Left renal pelvis (tissue), 4 donors: Measurements from ENCODE around the gene BRSK2. TPM values are rescaled to one million over a fixed set of nuclear protein-coding genes. Genes with fewer than 3 reads are reported as not detected.

Experiments used
- DNase-seq, 4 donors: peaks; one replicate each; pipeline ENCODE4 v3.0.0-alpha.2; 2013; ENCODE audit warnings: low read depth in 4 of 4, low spot score in 3 of 4
- polyA plus RNA-seq, 4 donors: library from polyadenylated mRNA; unstranded; fragments of 120-200 nt; gene quantifications; one replicate each; pipeline ENCODE4 v1.2.1, GENCODE V29; 2013; ENCODE audit not compliant: insufficient read length in 4 of 4

BRSK2 gene
- polyA plus RNA-seq, 4 donors, result 0.64 to 1.1 (median 0.89) TPM

DNA sequence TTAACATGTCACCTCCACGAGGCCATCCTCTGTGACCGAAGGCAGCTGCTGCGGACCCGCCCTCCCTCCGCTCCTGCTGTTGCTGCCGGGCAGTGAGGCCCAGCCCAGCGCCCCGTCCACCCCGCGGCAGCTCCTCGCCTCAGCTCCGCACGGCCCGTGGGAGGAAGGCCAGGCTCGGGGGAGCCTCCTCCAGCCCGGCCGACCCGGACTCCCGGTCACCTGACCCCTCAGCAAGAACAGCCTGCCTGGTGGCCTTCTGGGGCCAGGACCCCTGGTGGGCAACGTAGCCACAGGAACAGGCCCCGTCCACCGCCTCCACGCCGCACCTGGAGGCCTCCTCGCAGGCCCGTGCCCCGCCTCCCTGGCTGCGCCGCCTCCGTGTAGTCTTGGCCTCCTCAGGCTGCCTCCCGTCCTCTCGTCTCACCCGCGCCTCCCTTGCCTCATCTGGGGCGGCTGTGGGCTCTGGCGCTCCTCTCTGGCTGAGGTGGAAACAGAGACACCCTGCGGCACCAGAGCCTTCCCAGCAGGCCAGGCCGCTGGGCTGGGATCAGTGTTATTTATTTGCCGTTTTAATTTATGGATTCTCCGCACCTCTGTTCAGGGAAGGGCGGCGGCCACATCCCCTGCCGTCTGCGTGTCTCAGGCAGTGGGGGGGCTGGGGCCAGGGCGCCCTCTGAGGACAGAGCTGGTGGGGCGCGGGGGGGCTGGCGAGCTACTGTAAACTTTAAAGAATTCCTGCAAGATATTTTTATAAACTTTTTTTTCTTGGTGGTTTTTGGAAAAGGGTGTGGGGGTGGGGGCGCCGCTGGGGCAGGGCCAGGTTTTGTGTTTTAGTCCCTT, 71.5 kb downstream of the BRSK2 start:
- no peak for DNase-seq

- no peak for DNase-seq
Observed at GRCh38 chr11:1461826-1462697, 72.3 kb downstream of the BRSK2 start.

DNA sequence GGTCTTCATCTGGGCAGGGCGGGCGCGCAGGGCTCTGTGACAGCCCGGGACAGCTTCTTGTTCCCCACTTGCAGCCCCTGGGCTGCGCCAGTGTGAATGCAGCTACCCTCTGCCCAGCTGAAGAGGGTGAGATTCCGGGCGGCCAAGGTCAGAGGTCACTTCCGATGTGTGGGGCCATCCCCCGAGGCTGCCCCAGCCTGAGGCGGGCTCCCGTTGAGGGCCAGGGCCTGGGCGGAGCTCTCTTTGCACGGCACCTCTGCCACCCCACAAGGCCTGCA, 72.9 kb downstream of the BRSK2 start:
- no peak for DNase-seq

DNA sequence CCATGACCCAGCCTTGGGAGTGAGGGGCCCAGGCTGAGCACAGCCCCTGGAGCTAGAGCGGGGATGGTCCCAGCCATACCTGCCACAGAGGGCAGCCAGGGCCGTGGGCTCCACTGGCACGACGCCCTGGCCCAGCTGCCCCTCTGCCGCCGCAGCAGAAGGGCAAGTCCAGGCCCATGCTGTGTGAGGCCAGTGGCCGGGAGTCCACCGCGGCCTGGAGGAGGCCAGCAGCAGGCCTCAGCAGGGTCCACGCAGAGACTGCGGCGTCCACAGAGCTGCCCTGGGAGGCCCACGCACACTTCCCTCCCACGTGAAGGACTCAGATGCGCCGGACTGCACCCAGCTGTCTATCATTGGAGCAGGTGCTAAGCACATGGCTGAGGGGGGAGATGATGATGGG, 73.3 kb downstream of the BRSK2 start:
- no peak for DNase-seq

DNA sequence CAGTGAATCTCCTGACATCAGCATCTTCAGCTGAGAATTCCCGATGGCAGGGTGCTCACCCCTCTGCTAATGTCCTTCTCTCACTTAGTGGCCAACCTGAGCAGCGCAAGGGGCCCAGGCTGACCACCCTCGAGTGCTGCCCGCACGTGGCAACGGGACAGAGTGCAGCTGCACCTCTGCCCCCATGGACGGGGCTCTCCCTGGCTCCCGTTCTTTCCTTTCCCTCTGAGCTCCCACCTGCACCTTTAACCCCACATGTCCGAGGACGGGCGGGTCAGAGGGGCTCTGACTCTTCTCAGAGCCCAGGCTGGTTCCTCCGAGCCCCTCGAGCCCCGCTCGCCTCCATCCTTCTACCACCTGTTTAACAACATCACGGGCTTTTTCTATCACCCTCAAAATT, 77.0 kb downstream of the BRSK2 start:
- DNase-seq, result no peak

- no peak for DNase-seq
Observed at GRCh38 chr11:1467270-1467669, 77.5 kb downstream of the BRSK2 start.

GRCh38 chr11:1468002-1468401, 78.3 kb downstream of the BRSK2 start:
- DNase-seq, result no peak

- no peak for DNase-seq
Observed at GRCh38 chr11:1468473-1469066, 78.8 kb downstream of the BRSK2 start.

DNA sequence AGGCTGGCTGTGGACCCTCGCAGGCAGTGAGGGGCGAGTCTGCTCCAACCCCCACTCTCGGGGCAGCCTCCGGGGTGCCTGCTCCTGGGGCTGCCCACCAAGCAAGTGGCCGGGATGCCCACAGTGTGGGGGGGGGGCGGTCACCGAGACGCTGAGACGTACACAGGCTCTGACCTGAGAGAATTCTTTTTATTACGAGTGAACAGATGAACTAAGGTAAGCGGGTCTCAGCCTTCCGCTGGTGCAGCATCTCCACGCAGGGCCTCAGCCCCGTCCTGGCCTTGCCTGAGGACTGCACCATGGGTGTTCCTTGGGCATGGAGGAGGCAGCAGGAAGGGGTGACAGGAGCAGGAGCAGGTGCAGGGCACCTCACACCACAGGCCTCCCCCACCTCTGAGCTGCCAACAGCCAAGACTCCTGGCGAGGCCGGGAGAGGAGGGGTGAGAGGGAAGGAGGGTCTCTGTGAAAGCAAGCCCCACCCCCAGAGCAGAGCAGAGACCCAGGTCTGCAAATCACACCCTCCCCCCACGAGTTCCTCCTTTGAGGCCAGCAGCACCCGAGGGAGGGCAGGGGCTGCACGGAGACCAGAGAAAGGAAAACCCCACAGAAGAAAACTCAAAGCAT, 79.7 kb downstream of the BRSK2 start:
- DNase-seq, result no peak

DNA sequence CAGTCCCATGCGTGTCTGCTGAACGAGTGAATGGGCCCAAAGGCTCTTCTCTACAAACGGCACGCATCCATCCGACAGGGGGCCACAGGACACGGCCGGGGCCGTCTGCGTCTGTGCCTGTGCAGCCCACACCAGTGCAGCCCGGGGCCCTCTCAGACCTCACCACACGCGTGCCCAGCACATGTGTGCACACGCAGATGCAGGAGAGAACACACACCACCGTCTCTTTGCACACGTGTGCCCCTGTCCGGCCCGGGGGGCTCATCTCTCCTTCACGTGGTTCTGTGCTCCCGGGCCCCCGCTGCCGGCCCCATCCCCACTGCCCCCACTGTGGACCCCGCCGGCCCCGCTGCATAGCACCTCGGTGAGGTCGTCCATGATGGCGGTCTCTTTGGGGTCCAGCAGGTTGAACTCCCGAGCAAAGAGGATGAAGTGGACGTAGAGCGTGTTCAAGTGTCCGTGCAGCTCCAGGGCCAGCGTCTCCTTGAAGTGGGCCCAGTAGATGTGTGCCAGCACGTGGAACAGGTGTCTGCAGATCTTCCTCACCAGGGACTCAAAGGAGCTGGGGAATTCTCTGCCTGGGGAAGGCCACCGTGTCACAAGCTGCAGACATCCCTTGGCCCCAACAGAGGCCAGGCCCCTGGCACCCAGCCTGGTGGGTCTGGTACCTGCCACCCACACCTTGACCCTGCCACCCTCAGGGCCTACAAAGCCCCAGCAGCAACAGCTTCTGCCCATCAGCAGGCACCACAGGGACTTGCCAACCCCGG, 80.4 kb downstream of the BRSK2 start:
- DNase-seq, result no peak

DNA sequence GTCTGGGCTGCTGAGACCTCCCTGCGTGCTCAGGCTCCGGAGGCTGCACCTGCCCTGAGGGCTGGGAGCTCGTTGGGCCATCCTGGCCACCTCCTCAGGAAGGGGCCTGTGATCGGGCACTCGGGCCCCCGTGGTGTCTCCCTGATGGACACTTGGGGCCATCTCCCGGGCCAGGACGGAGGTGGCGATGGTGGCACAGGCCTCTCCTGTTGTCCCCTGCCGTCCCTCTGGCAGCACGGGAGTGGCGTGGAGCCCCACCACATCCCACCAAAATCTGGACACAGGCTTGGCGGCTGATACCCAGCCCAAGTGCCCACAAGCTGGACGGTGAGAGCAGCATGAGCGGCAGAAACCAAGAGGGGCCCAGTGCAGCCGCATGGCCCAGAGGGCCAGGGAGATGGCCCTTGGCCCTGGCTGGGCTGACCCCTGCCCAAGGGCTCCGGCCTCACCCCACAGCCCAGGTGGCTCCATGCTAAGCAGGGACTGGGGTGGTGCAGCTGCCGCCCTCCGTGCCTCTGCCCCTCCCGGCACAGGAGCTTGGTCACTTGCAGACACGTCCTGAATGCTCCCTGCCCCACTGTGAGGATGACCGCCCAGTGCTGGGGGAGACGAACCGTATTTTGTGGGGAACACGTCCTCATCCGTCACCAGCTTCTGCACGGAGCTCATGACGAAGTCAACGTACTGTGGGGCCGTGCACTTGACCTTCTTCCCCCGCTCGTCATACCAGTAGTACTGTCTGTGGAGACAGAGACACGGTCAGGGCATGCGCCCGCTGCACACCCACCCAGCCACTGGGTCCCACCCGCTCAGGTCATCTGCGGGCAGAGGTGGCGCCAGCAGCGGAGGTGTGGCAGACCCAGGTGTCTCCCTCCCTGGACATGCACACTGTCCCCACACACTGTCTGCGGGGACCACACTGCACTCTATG, 81.2 kb downstream of the BRSK2 start:
- no peak for DNase-seq

DNA sequence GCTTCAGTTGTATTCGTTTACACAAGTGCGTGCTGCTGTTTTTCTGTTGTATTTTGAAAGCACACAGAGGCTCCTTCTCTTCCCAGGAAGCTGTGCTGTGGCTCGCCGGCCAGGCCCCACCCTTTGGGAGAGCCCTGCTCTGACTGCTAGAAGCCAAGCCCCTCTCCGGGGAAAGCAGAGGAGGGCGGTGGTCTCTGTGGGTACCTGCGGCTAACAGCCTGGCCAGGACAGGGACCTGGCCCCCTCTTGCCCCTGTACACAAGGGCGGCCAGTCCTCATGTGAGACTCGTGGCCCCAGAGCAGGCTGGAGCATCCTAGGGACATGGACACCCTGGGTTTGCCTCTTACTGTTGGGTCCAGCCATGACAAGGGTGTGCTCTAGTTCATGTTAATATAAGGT, 82.0 kb downstream of the BRSK2 start:
- no peak for DNase-seq

GRCh38 chr11:1472180-1473005, 82.7 kb downstream of the BRSK2 start:
- no peak for DNase-seq

GRCh38 chr11:1473011-1473628, 83.4 kb downstream of the BRSK2 start:
- DNase-seq, result no peak

DNA sequence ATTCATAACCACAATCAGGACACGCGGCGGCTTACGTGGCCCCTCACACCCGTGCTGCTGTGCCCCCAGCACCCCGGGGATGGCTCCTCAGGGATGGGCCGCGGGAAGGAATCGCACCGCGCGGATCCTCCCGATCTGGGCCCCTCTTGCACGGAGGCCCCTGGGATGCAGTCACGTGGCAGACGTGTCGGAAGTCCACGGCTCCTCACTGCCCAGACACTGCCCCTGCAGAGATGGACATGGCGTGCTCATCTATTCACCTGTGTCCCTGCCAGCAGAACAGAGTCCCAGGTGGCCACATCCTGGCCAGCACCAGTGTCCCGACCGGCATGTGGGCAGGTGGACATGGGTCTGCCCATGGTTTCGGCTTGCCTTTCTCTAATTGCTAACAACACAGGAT, 84.1 kb downstream of the BRSK2 start:
- DNase-seq, result no peak

DNA sequence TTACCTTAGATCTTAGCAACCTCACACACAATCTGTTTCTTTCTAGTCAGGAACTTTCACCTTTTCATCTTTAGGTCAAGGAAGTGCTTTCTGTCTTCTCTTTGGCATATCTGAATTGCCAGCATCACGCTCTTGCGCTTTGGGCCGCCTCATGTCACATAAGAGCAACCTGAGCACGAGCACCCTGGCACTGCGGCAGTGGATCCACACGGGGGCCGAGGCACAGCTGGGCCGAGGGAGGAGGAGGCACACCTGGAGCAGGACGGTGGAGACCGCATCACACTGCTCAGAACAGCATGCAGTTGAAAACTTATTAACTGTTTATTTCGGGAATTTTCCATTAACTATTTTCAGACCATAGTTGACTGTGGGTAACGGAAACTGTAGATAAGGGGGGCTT, 86.1 kb downstream of the BRSK2 start:
- no peak for DNase-seq

GRCh38 chr11:1476940-1477736, 87.4 kb downstream of the BRSK2 start:
- DNase-seq, result no peak
